Gastrocnemius medialis (tissue), 4 donors: ENCODE results near the gene MAML3. TPM values are rescaled to one million over a fixed set of nuclear protein-coding genes. Genes with fewer than 3 reads are reported as not detected.
"Not testable (repeated sequence)": the region's sequence is repeated elsewhere in the genome, so short reads cannot be mapped to it uniquely, and the experiment has no call there.

Experiments
- ATAC-seq, 2 donors: fragments of 150-250 bp; one replicate each; pipeline ENCODE4 v1.9.1; 2016
- DNase-seq, 2 donors: peaks; one replicate each; pipeline ENCODE4 v3.0.0-alpha.2; 2019
- H3K27ac ChIP-seq, 4 donors: fragments of 200-600 bp; sonication (generic); 1 replicate in 1 of 4; 2 replicates in 3 of 4; pipeline ENCODE4 v1.5.1; 2016 to 2018; ENCODE audit warnings: mild to moderate bottlenecking in 2 of 4, moderate library complexity in 1 of 4
- H3K27me3 ChIP-seq, 3 donors: fragments of 200-600 bp; sonication (generic) in 2 of 3; 1 replicate in 1 of 3; 2 replicates in 2 of 3; pipeline versions ENCODE4 v1.5.1 to v1.6.0; 2016 to 2019; ENCODE audit warnings: mild to moderate bottlenecking in 1 of 3, moderate library complexity in 1 of 3
- H3K36me3 ChIP-seq, 2 donors: fragments of 200-600 bp; sonication (generic) in 1 of 2; one replicate each; pipeline ENCODE4 v1.5.1; 2017 to 2018
- H3K4me1 ChIP-seq, 2 donors: fragments of 200-600 bp; sonication (generic) in 1 of 2; one replicate each; pipeline ENCODE4 v1.5.1; 2016 to 2017; ENCODE audit warnings: mild to moderate bottlenecking in 2 of 2
- H3K4me3 ChIP-seq, 4 donors: fragments of 200-600 bp; sonication (generic) in 3 of 4; 1 replicate in 1 of 4; 2 replicates in 3 of 4; pipeline ENCODE4 v1.5.1; 2016 to 2019; ENCODE audit warnings: mild to moderate bottlenecking in 2 of 4
- H3K9me3 ChIP-seq, 3 donors: fragments of 200-600 bp; sonication (generic) in 2 of 3; 1 replicate in 1 of 3; 2 replicates in 2 of 3; pipeline ENCODE4 v1.5.1; 2016 to 2019
- CTCF ChIP-seq, 5 experiments: fragments of 450-650 bp in 3 of 5; fragments of 200-600 bp in 2 of 5; sonication (generic) in 2 of 5; IDR thresholded peaks in 4 of 5; conservative IDR thresholded peaks in 1 of 5; 1 replicate in 4 of 5; 2 replicates in 1 of 5; pipeline ENCODE4 v1.5.1; 2016 to 2019; ENCODE audit warnings: antibody characterized with exemption in 5 of 5, mild to moderate bottlenecking in 3 of 5, moderate library complexity in 3 of 5
- POLR2A ChIP-seq, 2 donors: fragments of 450-650 bp; IDR thresholded peaks; one replicate each; pipeline ENCODE4 v1.6.1; 2017; ENCODE audit warnings: antibody characterized with exemption in 2 of 2, mild to moderate bottlenecking in 2 of 2, moderate library complexity in 2 of 2
- in situ Hi-C, 4 donors: fragments of 200-750 bp; cut with MboI; loops; one replicate each; pipeline versions ENCODE4 v1.15.0 to v1.8.0; 2017; ENCODE audit warnings: low sequenced_read_pairs in 4 of 4
- intact Hi-C: fragments of 100-400 bp; cut with DNase I; formaldehyde crosslinking; loops from one replicate; pipeline ENCODE4 v1.15.1; 2023; ENCODE audit warnings: low total_unique reads
- total RNA-seq, 4 donors: library from RNA; depleted of rRNA; stranded (reverse); fragments of >200 nt; gene quantifications; one replicate each; pipeline versions ENCODE4 v1.1.0 to v1.2.3, GENCODE V29; 2016

MAML3 gene
- total RNA-seq, 4 donors from 2014 or later, result 0.98 to 1.5 (median 1.4) TPM

DNA sequence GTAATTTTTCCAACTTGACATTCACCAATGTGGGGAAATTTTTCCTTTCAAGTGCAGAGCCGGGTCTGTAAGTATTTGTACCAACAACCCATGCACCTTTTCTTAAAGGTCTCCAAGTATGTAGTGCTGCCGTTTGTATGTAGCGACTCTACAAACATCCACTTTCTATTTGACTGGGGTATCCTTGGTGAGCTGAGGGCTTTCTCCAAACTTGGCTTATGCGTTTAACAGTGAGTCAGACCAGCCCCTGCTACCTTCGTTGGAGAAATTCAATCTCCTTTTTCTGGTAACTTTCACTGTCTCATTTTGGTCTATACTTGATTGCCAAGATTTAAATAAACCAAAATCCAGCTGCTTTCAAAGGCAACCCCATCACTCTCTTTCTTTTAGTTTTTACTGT is 453.4 kb downstream of the MAML3 start:
- Histone ChIP-seq H3K27ac (no peak overlapping the region), H3K9me3 (no peaks in the 10 kb centered on the region), H3K4me3 (no peak overlapping the region), H3K36me3 (peaks cover 0 to 44% of the 10 kb centered on the region in 2 donors), H3K4me1 (no peaks in the 10 kb centered on the region), H3K27me3 (no peaks in the 10 kb centered on the region)
- in situ Hi-C loops (no loop called here), intact Hi-C loops (no loop called here)
- no peak for TF ChIP-seq CTCF (IDR thresholded peaks at IDR 0.05 in 4 of 5, conservative IDR thresholded peaks at IDR 0.05 in 1 of 5)
- no peak for TF ChIP-seq POLR2A (IDR thresholded peaks at IDR 0.05)
- no peak for DNase-seq
- no peak for ATAC-seq

GRCh38 chr4:139698167-139698925 is 455.6 kb downstream of the MAML3 start:
- DNase-seq, H3K27me3 ChIP-seq, H3K4me3 ChIP-seq, ATAC-seq, H3K27ac ChIP-seq, intact Hi-C loops, H3K4me1 ChIP-seq, H3K9me3 ChIP-seq, in situ Hi-C loops: not testable (repeated sequence)
- H3K36me3 ChIP-seq, result peaks cover 0 to 25% of the 10 kb centered on the region in 2 donors

GRCh38 chr4:139696491-139696890 is 457.5 kb downstream of the MAML3 start:
- TF ChIP-seq POLR2A (IDR thresholded peaks at IDR 0.05) (no peak), CTCF (IDR thresholded peaks at IDR 0.05 in 4 of 5, conservative IDR thresholded peaks at IDR 0.05 in 1 of 5) (no peak)
- Histone ChIP-seq H3K4me3 (no peak overlapping the region), H3K36me3 (peaks cover 0 to 22% of the 10 kb centered on the region in 2 donors), H3K9me3 (no peaks in the 10 kb centered on the region), H3K27ac (peak overlapping the region in 1 of 4 donors; percentile 47), H3K4me1 (peaks cover 12 to 18% of the 10 kb centered on the region in 2 donors), H3K27me3 (no peaks in the 10 kb centered on the region)
- in situ Hi-C loops, result no loop called here
- intact Hi-C loops, result no loop called here
- DNase-seq (no peak), ATAC-seq (no peak)

DNA sequence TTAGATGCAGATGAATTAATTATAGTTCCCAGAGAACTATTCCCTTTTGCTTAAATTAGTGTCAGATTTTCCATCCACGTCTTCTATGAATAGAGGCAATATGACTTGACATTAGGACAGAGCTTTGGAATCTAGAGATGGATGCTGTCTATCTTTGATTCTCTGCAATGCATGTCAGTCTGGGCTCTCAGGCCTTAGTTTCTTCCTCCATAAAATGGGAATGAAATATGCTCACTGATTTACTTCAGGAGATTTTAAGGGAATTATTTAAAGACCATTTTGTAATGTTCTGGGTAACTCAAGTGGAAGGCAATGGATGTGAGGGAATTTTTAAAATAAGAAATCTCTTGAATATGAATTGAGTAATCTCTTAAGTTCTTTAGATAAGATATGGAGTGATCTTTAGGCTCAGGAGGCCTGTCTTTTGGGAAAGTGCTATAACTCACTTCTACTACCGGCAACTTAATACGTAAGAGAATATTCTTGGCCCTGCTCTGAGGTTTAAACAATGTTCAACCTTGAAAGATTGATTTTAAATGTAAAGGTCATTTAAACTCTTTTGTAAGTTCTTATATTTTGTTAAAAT is 459.4 kb downstream of the MAML3 start:
- intact Hi-C loops (no loop called here), in situ Hi-C loops (no loop called here)
- TF ChIP-seq CTCF (IDR thresholded peaks at IDR 0.05 in 4 of 5, conservative IDR thresholded peaks at IDR 0.05 in 1 of 5) (no peak), POLR2A (IDR thresholded peaks at IDR 0.05) (no peak)

GRCh38 chr4:139692309-139693012 is 461.5 kb downstream of the MAML3 start:
- intact Hi-C loops, result no loop called here
- Histone ChIP-seq H3K27ac (peak overlapping the region; percentile 59 to 74 (median 67)), H3K27me3 (no peaks in the 10 kb centered on the region), H3K4me1 (peaks cover 14 to 18% of the 10 kb centered on the region in 2 donors), H3K4me3 (no peak overlapping the region), H3K36me3 (peaks cover 0 to 5% of the 10 kb centered on the region in 2 donors), H3K9me3 (no peaks in the 10 kb centered on the region)
- no peak for TF ChIP-seq POLR2A (IDR thresholded peaks at IDR 0.05)
- peak; percentile 23 to 54 (median 48) for TF ChIP-seq CTCF (IDR thresholded peaks at IDR 0.05 in 4 of 5, conservative IDR thresholded peaks at IDR 0.05 in 1 of 5)
- DNase-seq, result peak; percentile 33 to 66
- in situ Hi-C loops, result no loop called here
- peak; percentile 91 to 95 for ATAC-seq

More for the DNA sequence above, 459.4 kb downstream of the MAML3 start:
- Histone ChIP-seq H3K4me3 (no peak overlapping the region), H3K27me3 (no peaks in the 10 kb centered on the region), H3K36me3 (peaks cover 0 to 13% of the 10 kb centered on the region in 2 donors), H3K9me3 (no peaks in the 10 kb centered on the region), H3K27ac (peak overlapping the region in 1 of 4 donors; percentile 11), H3K4me1 (peaks cover 12 to 18% of the 10 kb centered on the region in 2 donors)
- ATAC-seq (no peak), DNase-seq (no peak)
